Fibroblast of gingiva (primary cell): ENCODE measurements around the gene ACOX2.

Experiments used
- DNase-seq: peaks from one replicate; pipeline ENCODE4 v3.0.0-alpha.2; 2011; ENCODE audit warnings: low read depth

ACOX2 gene

DNA sequence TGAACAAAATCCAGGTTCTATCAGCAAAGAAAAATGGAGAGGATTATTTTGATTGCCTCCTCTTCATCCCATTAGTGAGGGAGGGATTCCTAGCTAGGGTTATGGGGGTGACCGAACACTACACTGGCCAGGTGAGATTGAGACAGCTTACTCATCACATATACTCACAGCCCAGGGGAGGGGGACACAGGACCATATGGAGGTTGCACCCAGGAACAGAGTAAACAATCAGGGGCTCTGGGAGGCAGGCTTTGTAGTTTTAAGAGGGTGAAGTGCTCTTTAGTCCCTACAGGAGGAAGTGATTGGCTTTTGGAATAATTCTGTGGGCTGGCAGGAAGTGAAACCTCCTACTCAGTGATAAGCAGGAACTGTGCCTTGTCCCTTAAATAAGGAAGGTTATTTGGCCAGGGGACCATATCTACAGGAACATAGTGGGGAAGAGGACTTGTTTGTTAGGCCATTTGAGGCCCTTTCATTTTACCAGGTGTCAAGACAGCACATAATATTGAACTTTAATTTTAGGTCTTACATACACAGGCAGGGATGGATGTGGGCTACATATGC, 62.6 kb downstream of the ACOX2 start:
- DNase-seq, result no peak

DNA sequence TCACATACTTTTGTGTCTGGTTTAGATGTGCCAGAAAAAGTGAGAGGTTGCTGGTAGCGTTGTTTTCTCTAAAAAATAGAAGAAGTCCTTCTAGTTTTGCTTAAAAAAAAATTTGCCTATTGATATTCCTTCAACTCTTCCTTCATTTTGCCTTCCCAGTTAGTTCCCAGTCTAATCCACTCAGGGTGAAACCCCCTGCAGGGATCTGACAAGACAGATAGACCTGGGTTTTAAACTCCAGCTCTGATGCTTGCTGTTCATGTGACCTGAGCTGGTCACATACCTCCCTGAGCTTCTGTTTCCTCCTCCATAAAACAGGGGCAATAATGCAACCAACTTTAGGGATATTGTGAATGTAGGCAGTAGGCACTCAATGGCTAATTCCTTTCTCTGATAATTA, 63.7 kb downstream of the ACOX2 start:
- no peak for DNase-seq

DNA sequence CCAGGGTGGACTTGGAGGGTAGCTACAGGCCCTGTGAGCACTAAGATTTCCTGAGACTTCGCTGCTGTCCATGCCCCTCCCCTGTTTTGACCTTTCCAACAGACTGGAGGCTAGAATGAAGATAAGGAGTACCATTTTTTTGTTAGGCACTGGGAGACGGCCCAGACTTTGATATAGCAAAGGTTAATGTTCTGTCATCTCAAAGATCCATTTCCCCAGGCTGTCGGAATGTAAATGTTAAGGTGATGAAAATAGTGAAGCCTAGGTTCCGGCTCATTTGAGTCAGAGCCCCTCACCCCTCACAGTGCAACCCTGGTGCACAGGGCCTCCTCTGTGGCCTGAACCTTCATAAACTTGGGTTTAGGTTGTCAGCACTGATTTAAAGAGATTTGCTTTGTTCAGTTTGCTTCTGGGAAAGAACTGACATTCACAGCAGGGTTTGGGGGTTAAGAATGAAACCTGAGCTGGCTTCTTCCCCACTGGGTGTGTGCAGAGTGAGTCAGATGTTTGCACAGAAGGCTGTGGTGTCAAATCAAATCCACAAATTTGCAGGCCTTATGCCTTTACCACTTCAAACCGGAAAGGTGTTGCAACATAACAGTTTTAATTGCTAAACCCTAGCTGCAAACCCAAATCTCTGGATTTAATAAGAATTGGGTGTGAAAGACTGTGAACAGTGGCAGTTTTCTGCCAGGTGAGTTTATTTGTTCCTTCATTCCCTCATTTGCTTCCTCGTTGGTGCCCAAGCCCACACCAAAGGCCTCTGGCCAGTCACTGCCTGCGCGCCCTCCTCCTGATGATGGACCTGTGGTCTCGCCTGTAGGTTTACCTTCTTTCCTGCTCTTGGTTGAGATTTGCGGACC, 65.7 kb downstream of the ACOX2 start:
- peak; percentile 81 for DNase-seq

DNA sequence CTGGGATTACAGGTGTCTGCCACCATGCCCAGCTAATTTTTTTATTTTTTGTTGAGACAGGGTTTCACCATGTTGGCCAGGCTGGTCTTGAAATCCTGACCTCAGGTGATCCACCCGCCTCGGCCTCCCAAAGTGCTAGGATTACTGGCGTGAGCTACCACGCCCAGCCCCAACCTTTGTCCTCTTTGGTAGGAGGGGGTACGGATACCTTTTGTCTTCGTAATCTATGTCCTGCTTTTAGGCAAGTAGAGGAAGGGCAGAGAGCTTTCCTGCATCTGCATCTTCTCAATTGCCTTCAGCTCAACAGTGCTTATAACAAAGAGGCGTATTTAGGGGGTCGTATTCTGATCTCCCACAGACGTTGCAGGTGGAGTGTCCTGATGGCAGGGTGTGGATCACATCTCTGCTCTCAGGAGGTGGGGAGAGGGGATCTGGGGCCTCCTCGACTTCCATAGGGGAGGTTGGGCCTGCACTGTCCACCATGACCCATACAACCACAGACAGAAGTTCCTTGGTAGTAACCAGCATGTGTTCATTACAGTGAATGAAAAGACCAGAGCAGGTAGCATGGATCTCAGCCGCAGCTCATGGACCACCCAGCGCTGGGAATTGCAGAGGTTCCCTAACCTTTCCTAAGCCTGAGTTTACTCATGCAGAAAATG, 66.5 kb downstream of the ACOX2 start:
- DNase-seq, result no peak

DNA sequence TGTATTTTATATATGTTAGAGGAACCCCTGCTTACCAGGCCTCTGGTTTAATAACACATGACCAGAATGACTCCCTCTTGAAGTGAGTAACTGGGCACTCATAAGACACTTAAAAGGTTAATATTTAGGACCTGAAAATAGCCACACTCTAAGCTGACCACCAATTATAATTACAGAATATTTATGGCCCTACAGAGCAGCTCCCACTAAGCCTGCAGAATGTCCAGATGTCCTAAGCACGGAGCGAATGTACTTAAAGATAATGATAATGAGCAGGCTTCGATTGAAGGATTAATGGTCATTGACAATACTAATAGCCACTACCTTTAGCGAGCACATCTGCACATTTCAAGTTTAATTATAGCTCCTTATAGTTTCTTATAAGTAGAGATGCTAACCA, 67.9 kb downstream of the ACOX2 start:
- DNase-seq, result no peak

DNA sequence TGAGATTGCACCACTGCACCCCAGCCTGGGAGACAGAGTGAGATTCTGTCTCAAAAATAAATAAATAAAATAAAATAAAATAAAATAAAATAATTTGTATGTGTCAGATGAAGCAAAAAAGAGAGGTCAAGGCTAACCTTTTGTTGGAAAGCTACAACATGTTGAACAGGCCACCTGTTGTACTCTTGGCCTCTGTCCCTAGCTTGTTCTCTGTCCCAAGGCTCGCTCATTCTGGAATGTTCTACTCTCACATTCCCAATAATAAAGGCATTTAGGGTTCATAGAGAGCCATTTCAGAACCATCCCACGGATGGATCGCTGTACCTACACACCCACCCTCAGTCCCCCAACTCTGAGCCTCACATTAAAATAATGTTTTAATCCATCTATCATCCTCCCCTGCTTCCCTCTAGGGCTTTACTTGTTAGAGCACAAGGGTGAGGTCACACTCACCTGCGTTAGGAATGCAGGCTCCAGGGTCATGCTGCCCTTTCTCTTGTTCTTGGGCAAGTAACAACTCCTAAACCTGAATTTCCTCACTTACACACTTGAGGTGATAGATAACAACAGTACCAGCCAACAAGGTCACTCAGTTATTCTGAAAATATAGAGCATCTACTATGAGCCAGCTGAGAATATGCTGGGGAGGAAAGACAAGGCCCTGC, 70.0 kb downstream of the ACOX2 start:
- no peak for DNase-seq

DNA sequence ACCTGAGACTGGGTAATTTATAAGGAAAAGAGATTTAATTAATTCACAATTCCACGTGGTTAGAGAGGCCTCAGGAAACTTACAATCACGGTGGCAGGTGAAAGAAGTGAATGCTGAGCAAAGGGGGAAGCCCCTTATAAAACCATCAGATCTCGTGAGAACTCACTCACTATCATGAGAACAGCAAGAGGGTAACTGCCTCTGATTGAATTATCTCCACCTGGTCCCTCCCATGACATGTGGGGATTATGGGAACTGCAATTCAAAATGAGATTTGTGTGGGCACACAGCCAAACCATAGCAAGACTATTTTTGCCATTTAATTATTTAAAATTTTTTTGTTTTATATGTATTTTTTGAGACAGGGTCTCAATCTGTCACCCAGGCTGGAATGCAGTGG, 72.1 kb downstream of the ACOX2 start:
- DNase-seq, result no peak

DNA sequence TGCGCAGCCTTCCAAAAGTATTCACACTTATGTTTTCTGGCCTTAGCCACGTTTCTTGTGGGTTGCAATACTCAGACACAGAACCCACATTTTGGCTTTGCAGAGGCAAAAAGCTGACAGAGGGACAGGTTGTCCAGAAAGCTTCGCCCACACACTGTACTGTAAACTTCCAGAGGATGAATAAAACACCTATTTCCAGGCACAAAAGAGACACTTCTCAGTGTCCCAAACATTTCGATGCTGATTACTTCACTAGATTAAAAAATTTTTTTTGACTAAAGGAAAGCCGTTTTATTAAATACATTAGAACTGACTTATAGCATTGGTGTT, 73.1 kb downstream of the ACOX2 start:
- DNase-seq, result no peak

DNA sequence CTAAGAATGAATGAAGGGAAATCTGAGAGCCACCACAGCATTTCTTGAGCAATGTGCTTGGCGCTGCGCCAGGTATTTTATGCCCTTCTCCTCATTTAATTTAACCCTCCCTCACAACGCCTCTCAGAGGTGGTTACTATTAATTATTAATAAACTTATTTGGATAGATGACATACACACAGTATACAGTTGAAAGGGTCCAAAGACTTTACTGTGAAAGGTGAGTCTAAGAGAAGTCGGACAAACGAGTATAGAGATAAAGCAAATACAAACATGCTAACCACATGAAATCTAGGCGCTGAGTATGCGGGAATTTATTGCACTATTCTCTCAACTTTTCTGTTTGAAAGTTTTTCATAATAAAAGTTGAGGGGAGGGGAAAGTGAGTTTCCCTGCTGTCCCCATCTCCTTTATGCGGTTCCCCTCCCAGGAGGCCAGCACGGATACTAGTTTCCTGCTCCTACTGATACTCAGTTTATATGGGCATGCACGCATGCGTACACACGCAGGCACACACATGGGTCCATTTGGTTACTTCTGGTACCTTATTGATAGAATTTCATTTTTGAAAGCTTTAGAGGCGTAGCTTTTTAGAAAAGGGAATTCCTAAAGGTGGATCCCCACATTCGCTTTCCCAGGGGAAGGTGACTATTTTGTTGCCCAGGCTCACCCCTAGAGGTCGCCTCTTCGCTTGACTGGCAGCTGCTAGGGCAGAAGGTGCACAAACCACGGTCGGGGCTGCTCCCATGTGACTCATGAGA, 73.6 kb downstream of the ACOX2 start:
- peak; percentile 70 for DNase-seq

DNA sequence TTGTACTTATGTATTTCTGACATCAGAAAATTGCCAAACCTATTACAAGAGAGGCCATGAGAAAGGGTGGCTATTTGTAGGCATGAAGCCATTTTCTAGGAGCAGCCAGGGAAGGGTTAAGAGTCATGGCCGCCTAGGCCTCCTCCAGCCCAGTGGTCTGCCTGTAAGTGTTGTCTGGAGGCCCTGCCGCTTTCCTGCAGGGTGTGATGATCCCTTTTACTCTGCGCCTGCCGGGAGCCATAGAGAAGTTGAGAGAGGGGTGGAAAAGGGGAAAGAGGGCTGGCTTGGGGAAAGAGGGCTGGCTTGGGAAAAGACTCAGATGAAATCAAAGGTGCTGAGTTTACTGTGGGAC, 74.2 kb downstream of the ACOX2 start:
- DNase-seq, result no peak

DNA sequence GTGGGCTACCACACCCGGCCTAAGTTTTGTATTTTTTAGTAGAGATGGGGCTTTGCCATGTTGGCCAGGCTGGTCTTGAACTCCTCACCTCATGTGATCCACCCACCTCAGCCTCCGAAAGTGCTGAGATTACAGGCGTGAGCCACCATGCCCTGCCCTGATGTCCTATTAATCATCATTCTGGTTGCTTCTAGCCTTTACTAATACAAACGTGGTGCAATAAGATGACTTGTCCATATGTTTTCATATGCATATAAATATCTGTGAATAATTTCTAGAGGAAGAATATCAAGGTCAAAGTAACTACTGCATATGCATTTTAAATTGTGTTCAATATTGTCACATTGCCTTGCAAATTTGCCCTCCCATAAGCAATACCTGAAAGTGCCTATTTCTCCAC, 77.8 kb downstream of the ACOX2 start:
- no peak for DNase-seq
